ENCODE measurements around the gene MARCHF10.

GRCh38 chr17:62804822-62805221 lies 3.3 kb downstream of the MARCHF10 start:
- no peak for TF ChIP-seq CTCF (conservative IDR thresholded peaks at IDR 0.05; ENCODE audit: low read length)
- no peak for TF ChIP-seq EZH2phosphoT487 (IDR thresholded peaks at IDR 0.05; ENCODE audit: borderline replicate concordance)

Measured in Loucy (cell line).